ENCODE data around the gene GPR150. TPM values are rescaled to one million over a fixed set of nuclear protein-coding genes. Genes with fewer than 3 reads are reported as not detected.
A peak's percentile ranks its signal among the peaks of the same experiment; 100 is the strongest.
"Not testable (repeated sequence)": the region's sequence is repeated elsewhere in the genome, so short reads cannot be mapped to it uniquely, and the experiment has no call there.

GPR150 gene
- total and polyA plus RNA-seq, 4 donors = 0.23 TPM; not detected in 3

GRCh38 chr5:95643152-95643551 lies 23.3 kb downstream of the GPR150 start:
- intact Hi-C loops (cut with DNase I) = no loop called here

DNA sequence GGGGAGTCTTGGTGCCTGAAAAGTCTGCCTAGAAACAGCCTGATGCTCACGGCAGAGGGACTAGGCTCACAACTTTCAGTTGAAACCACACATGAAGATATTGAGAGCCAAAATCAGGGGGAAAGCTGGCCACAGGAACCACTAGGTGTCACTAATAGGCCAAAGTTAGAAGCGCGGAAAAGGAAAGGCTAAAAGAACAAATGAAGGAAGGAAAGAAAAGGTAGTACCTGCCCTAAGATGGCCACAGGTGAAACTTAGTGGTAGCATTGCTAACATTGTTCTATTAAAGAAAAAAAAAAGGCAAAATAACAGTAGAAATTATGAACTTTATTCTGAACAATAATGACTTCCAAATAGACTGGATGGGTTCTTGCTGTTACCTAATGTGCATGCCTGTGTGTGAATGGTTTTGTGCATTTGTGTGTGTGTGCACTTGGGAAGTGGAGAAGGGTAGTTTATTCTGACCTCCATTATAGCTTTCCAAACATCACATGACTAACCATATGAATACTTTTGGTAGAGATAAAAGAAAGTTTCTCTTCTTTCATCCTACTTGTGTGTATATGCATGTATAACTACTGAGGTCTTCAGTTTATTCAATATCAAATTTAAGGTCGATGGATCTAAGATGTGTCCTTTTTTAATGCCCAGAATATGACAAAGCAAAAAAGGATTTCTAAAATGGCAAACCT lies 24.6 kb downstream of the GPR150 start:
- no peaks in the 10 kb centered on the region for H3K27me3 ChIP-seq (ENCODE audit: control insufficient read depth in 1 of 2, insufficient read depth in 2 of 2, low read length in 1 of 2)
- 10 to 11% methylated on average over 4 of the region's 4 CpGs for WGBS, 2 donors
- H3K9me3 ChIP-seq (ENCODE audit: control insufficient read depth, low read length) = peaks cover 2% of the 10 kb centered on the region
- H3K27ac ChIP-seq (ENCODE audit: low read depth in 1 of 2, low read length in 2 of 2) = no peak overlapping the region
- H3K4me3 ChIP-seq (ENCODE audit: low read length in 2 of 2) = no peak overlapping the region
- no peaks in the 10 kb centered on the region for H3K4me1 ChIP-seq (ENCODE audit: control insufficient read depth in 1 of 2, insufficient read depth in 2 of 2, low read length in 2 of 2)
- ATAC-seq (ENCODE audit: low FRiP score) (no peak), DNase-seq (no peak)
- H3K36me3 ChIP-seq (ENCODE audit: control insufficient read depth in 1 of 2, insufficient read depth in 2 of 2, low read length in 1 of 2) = no peaks in the 10 kb centered on the region
- intact Hi-C loops (cut with DNase I) = loop anchor here in 1 of 2 donors (5.0 kb wide), 1 partner anchor 203 kb away; no protein-coding TSS in a partner anchor

More at GRCh38 chr5:95643152-95643551, 23.3 kb downstream of the GPR150 start:
- Histone ChIP-seq H3K9me3 (ENCODE audit: control insufficient read depth, low read length) (peaks cover 2% of the 10 kb centered on the region), H3K4me3 (ENCODE audit: low read length in 2 of 2) (no peak overlapping the region), H3K27ac (ENCODE audit: low read depth in 1 of 2, low read length in 2 of 2) (no peak overlapping the region), H3K36me3 (ENCODE audit: control insufficient read depth in 1 of 2, insufficient read depth in 2 of 2, low read length in 1 of 2) (no peaks in the 10 kb centered on the region), H3K4me1 (ENCODE audit: control insufficient read depth in 1 of 2, insufficient read depth in 2 of 2, low read length in 2 of 2) (no peaks in the 10 kb centered on the region), H3K27me3 (ENCODE audit: control insufficient read depth in 1 of 2, insufficient read depth in 2 of 2, low read length in 1 of 2) (no peaks in the 10 kb centered on the region)
- DNase-seq (no peak), ATAC-seq (ENCODE audit: low FRiP score) (no peak)
- WGBS, 2 donors = 91 to 93% methylated on average over 7 of the region's 7 CpGs

DNA sequence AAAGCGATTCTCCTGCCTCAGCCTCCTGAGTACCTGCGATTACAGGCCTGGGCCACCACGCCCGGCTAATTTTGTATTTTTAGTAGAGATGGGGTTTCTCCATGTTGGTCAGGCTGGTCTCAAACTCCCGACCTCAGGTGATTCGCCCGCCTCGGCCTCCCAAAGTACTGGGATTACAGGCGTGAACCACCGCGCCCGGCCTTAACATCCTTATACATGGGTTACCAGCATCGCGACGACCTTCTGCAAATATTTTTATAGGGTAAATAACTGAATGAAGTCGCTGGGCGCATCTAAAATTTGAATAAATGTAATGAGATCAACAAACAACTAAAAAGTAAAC lies 26.3 kb downstream of the GPR150 start:
- intact Hi-C loops (cut with DNase I) = loop anchor here in 1 of 2 donors (5.0 kb wide), 1 partner anchor 201 kb away; no protein-coding TSS in a partner anchor
- not testable (repeated sequence) for H3K27ac ChIP-seq (ENCODE audit: low read depth in 1 of 2, low read length in 2 of 2); H3K27me3 ChIP-seq (ENCODE audit: control insufficient read depth in 1 of 2, insufficient read depth in 2 of 2, low read length in 1 of 2); H3K9me3 ChIP-seq (ENCODE audit: control insufficient read depth, low read length); H3K4me3 ChIP-seq (ENCODE audit: low read length in 2 of 2); H3K4me1 ChIP-seq (ENCODE audit: control insufficient read depth in 1 of 2, insufficient read depth in 2 of 2, low read length in 2 of 2); ATAC-seq (ENCODE audit: low FRiP score); H3K36me3 ChIP-seq (ENCODE audit: control insufficient read depth in 1 of 2, insufficient read depth in 2 of 2, low read length in 1 of 2); DNase-seq
- WGBS, 2 donors = 83 to 86% methylated on average over 17 of the region's 17 CpGs

GRCh38 chr5:95646569-95647431 lies 26.9 kb downstream of the GPR150 start, which contains the start of gene RFESD:
Gene RFESD, plus strand, starts transcription at chr5:95646777. Its CDS starts 5,495 bp downstream, at chr5:95652272.
- intact Hi-C loops (cut with DNase I) = loop anchor here in 1 of 2 donors (5.0 kb wide), 1 partner anchor 201 kb away; no protein-coding TSS in a partner anchor
- peak; percentile 98 for ATAC-seq (ENCODE audit: low FRiP score)
- 1 to 2% methylated on average over 60 of the region's 60 CpGs for WGBS, 2 donors
- Histone ChIP-seq H3K27ac (ENCODE audit: low read depth in 1 of 2, low read length in 2 of 2) (peak within 1 kb of the TSS in 1 of 2 donors; percentile 62), H3K27me3 (ENCODE audit: control insufficient read depth in 1 of 2, insufficient read depth in 2 of 2, low read length in 1 of 2) (no peaks in the 10 kb centered on the region), H3K9me3 (ENCODE audit: control insufficient read depth, low read length) (no peaks in the 10 kb centered on the region), H3K4me1 (ENCODE audit: control insufficient read depth in 1 of 2, insufficient read depth in 2 of 2, low read length in 2 of 2) (no peaks in the 10 kb centered on the region), H3K4me3 (ENCODE audit: low read length in 2 of 2) (peak within 1 kb of the TSS; percentile 39 to 49), H3K36me3 (ENCODE audit: control insufficient read depth in 1 of 2, insufficient read depth in 2 of 2, low read length in 1 of 2) (no peaks in the 10 kb centered on the region)
- peak; percentile 99 to 100 for DNase-seq

- DNase-seq = no peak
- H3K9me3 ChIP-seq (ENCODE audit: control insufficient read depth, low read length) = no peaks in the 10 kb centered on the region
- no peak for ATAC-seq (ENCODE audit: low FRiP score)
- 82 to 85% methylated on average over 12 of the region's 12 CpGs for WGBS, 2 donors
- intact Hi-C loops (cut with DNase I) = loop anchor here in 1 of 2 donors (5.0 kb wide), 1 partner anchor 199 kb away; no protein-coding TSS in a partner anchor
- no peak overlapping the region for H3K4me3 ChIP-seq (ENCODE audit: low read length in 2 of 2)
- H3K27ac ChIP-seq (ENCODE audit: low read depth in 1 of 2, low read length in 2 of 2) = no peak overlapping the region
- no peaks in the 10 kb centered on the region for H3K4me1 ChIP-seq (ENCODE audit: control insufficient read depth in 1 of 2, insufficient read depth in 2 of 2, low read length in 2 of 2)
- no peaks in the 10 kb centered on the region for H3K27me3 ChIP-seq (ENCODE audit: control insufficient read depth in 1 of 2, insufficient read depth in 2 of 2, low read length in 1 of 2)
- H3K36me3 ChIP-seq (ENCODE audit: control insufficient read depth in 1 of 2, insufficient read depth in 2 of 2, low read length in 1 of 2) = no peaks in the 10 kb centered on the region
Observed at GRCh38 chr5:95647886-95648860, 28.3 kb downstream of the GPR150 start.

GRCh38 chr5:95649274-95649673 lies 29.4 kb downstream of the GPR150 start:
- H3K36me3 ChIP-seq (ENCODE audit: control insufficient read depth in 1 of 2, insufficient read depth in 2 of 2, low read length in 1 of 2) = no peaks in the 10 kb centered on the region
- no peak overlapping the region for H3K4me3 ChIP-seq (ENCODE audit: low read length in 2 of 2)
- DNase-seq (no peak), ATAC-seq (ENCODE audit: low FRiP score) (no peak)
- no peaks in the 10 kb centered on the region for H3K27me3 ChIP-seq (ENCODE audit: control insufficient read depth in 1 of 2, insufficient read depth in 2 of 2, low read length in 1 of 2)
- intact Hi-C loops (cut with DNase I) = loop anchor here in 1 of 2 donors (5.0 kb wide), 1 partner anchor 198 kb away; no protein-coding TSS in a partner anchor
- H3K9me3 ChIP-seq (ENCODE audit: control insufficient read depth, low read length) = no peaks in the 10 kb centered on the region
- H3K27ac ChIP-seq (ENCODE audit: low read depth in 1 of 2, low read length in 2 of 2) = no peak overlapping the region
- H3K4me1 ChIP-seq (ENCODE audit: control insufficient read depth in 1 of 2, insufficient read depth in 2 of 2, low read length in 2 of 2) = no peaks in the 10 kb centered on the region

- Histone ChIP-seq H3K36me3 (ENCODE audit: control insufficient read depth in 1 of 2, insufficient read depth in 2 of 2, low read length in 1 of 2) (no peaks in the 10 kb centered on the region), H3K27ac (ENCODE audit: low read depth in 1 of 2, low read length in 2 of 2) (no peak overlapping the region), H3K4me3 (ENCODE audit: low read length in 2 of 2) (no peak overlapping the region), H3K4me1 (ENCODE audit: control insufficient read depth in 1 of 2, insufficient read depth in 2 of 2, low read length in 2 of 2) (no peaks in the 10 kb centered on the region), H3K9me3 (ENCODE audit: control insufficient read depth, low read length) (no peaks in the 10 kb centered on the region), H3K27me3 (ENCODE audit: control insufficient read depth in 1 of 2, insufficient read depth in 2 of 2, low read length in 1 of 2) (no peaks in the 10 kb centered on the region)
- intact Hi-C loops (cut with DNase I) = loop anchor here in 1 of 2 donors (5.0 kb wide), 1 partner anchor 197 kb away; no protein-coding TSS in a partner anchor
- no peak for DNase-seq
- ATAC-seq (ENCODE audit: low FRiP score) = no peak
Observed at GRCh38 chr5:95649842-95650620, 30.1 kb downstream of the GPR150 start.

Measured in aorta (tissue), 5 donors.